ENCODE measurements around the gene NPAS3. TPM values are rescaled to one million over a fixed set of nuclear protein-coding genes. Genes with fewer than 3 reads are reported as not detected.

The NPAS3 gene
- total and polyA plus RNA-seq, 2 donors (not counting 3 experiments of a cell fraction or from before 2014, with no cell fraction given): 0.10 to 0.13 TPM

DNA sequence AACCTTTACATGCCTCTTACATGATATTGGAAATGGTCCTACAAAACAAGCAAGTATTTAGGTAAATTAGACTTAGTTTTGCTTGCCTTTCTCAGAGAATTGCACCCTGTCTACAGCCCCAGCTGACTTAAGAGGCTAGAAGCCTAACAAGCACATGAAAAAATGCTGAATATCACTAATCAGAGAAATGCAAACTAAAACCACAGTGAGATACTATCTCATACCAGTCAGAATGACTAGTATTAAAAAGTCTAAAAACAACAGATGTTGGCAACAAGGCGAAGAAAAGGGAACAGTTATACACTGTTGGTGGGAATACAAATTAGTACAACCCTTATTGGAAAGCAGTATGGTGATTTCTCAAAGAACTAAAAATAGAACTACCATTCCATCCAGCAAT is 908.4 kb downstream of the NPAS3 start:
- Histone ChIP-seq H3K4me2 (ENCODE audit: insufficient read depth, low read length) (no peak overlapping the region), H3K4me1 (ENCODE audit: control insufficient read depth, extremely low read depth, insufficient read depth, low read length) (no peaks in the 10 kb centered on the region), H3K9me3 (replicated peaks; ENCODE audit: control insufficient read depth, insufficient read depth, low read length) (no peaks in the 10 kb centered on the region), H3K27me3 (ENCODE audit: control insufficient read depth in 2 of 2, insufficient read depth in 2 of 2, low read length in 2 of 2) (no peaks in the 10 kb centered on the region), H2AFZ (ENCODE audit: low read depth, low read length) (no peak overlapping the region), H3K36me3 (ENCODE audit: control insufficient read depth in 2 of 2, extremely low read depth in 1 of 2, insufficient read depth in 2 of 2, low read length in 2 of 2) (no peaks in the 10 kb centered on the region), H3K9ac (replicated peaks; ENCODE audit: extremely low read depth, insufficient read depth, low read length) (no peak overlapping the region), H3K79me2 (ENCODE audit: control insufficient read depth, insufficient read depth, low read length) (no peaks in the 10 kb centered on the region), H3K9me1 (replicated peaks; ENCODE audit: control insufficient read depth, extremely low read depth, insufficient read depth, low read length) (no peaks in the 10 kb centered on the region), H3K4me3 (replicated peaks in 1 of 3; ENCODE audit: insufficient read depth in 1 of 3, low read depth in 1 of 3, low read length in 3 of 3) (no peak overlapping the region), H4K20me1 (replicated peaks; ENCODE audit: control insufficient read depth, extremely low read depth, insufficient read depth, low read length) (no peaks in the 10 kb centered on the region), H3K27ac (ENCODE audit: insufficient read depth, low read depth, low read length) (no peak overlapping the region)
- dilution Hi-C loops (cut with MboI; ENCODE audit: extremely low pct_ligation_motif_present, low sequenced_read_pairs): no loop called here
- no peak for DNase-seq (ENCODE audit: low read depth, low spot score)
- CTCF ChIA-PET: interaction anchor here (1.2 to 4.9 kb wide), 5 partner anchors 12 to 485 kb away, joined by 3 to 244 read pairs (median 19); no protein-coding TSS in a partner anchor
- TF ChIP-seq POLR2AphosphoS5 (IDR thresholded peaks at IDR 0.05; ENCODE audit: insufficient read depth, low read depth, low read length) (no peak), POLR2A (IDR thresholded peaks at IDR 0.05; ENCODE audit: low read depth, low read length) (no peak), GATA2 (IDR thresholded peaks at IDR 0.05; ENCODE audit: insufficient read depth, insufficient read length, low read depth, low read length) (no peak), JUN (IDR thresholded peaks at IDR 0.05; ENCODE audit: borderline replicate concordance, insufficient read depth, insufficient read length, low read depth) (no peak), CTCF (IDR thresholded peaks at IDR 0.05; ENCODE audit: extremely low read depth in 1 of 2, insufficient read depth in 1 of 2, low read depth in 1 of 2, low read length in 2 of 2) (no peak), FOS (IDR thresholded peaks at IDR 0.05; ENCODE audit: borderline replicate concordance, insufficient read depth, low read length) (no peak), EZH2 (IDR thresholded peaks at IDR 0.05; ENCODE audit: borderline replicate concordance, low read depth, low read length, severe bottlenecking) (no peak), MYC (IDR thresholded peaks at IDR 0.05; ENCODE audit: low read depth, low read length) (no peak)
- TF ChIP-seq, protein P1, sequence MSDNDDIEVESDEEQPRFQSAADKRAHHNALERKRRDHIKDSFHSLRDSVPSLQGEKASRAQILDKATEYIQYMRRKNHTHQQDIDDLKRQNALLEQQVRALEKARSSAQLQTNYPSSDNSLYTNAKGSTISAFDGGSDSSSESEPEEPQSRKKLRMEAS (IDR thresholded peaks at IDR 0.05; ENCODE audit: insufficient read depth, insufficient read length): no peak
- POLR2A ChIA-PET: no interaction called here
- intact Hi-C loops (cut with micrococcal nuclease): no loop called here
- BruUV-seq (replicated peaks): no TSS peak
- no peak for FAIRE-seq

All from endothelial cell of umbilical vein (primary cell).